Measurements from ENCODE around the gene ZNF607.

The ZNF607 gene

DNA sequence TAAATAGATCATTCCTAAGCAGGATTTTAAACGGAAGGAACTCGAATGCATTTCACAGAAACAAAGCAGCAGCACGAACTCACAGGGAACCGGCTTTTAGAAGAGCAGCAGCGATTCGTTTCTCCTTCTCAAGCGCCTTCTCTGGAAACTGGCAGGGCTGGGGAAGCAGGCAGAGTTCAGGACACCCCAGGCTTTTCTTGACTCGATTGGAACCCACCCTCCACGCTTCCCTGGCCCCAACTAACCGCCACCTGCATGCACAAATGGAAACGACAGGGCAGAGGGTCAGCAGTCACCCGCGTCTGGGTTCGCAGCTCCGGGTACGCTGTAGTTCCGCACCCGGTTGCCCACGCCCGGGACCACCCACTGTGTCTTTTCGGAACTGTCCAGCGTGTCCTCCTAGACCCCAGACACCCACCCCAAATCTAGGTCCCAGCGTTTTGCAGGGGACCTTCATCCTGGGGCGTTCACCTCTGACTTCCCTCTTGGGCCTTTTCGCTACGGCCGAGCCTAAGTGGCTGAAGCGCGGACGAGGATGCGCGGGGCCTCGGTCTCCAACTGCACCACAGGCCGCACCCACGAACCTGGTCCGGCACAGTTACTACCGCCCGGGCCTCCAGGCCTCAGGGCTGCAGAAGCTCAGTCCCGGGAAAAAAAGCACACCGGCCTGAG, 64.8 kb downstream of the ZNF607 start:
- peak overlapping the region; percentile 45 to 93 (median 84) for H3K27ac ChIP-seq
- H3K4me3 ChIP-seq: peak overlapping the region; percentile 60 to 81 (median 68)

DNA sequence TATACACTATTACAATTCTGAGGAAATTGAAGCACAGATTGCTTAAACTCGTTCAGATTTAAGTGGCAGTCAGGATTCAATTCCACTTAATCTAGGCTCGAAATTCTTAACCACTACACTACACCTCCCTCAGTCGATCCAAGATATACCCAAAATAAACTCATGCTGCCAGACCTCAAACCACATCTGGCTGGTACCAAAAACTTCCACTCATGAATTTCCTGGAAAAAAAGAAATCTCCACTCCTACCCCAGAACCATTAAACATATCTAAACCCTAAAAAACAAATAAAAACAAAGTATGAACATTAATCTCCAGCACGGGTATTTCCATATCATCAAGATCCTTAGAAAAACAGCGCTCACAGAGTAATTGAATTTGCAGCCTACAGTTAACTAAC, 65.4 kb downstream of the ZNF607 start:
- Histone ChIP-seq H3K4me3 (peak overlapping the region; percentile 60 to 81 (median 68)), H3K27ac (peak overlapping the region in 18 of 21 experiments; percentile 64 to 93 (median 84))

All from skin epidermis (tissue), 12 donors.